Activated naive CD4-positive, alpha-beta T cell treated with anti-CD3 and anti-CD28 coated beads, Interleukin-2, amount 50 U/mL, for 72 hours (primary cell): ENCODE results near the gene PGS1. TPM values are rescaled to one million over a fixed set of nuclear protein-coding genes. Genes with fewer than 3 reads are reported as not detected.

Experiments used
- ATAC-seq, 2 donors: fragments of 150-1000 bp; cut with Tn5 transposase; 2 replicates each; pipeline ENCODE4 v1.10.0; 2021; ENCODE audit warnings: mild to moderate bottlenecking in 2 of 2, moderate library complexity in 2 of 2
- DNase-seq, 2 donors: peaks; one replicate each; pipeline ENCODE4 v3.0.0; 2021 to 2022; ENCODE audit warnings: low spot score in 2 of 2
- H3K27ac Mint-ChIP-seq, 2 donors: one replicate each; pipeline ENCODE4 v1.8.0; 2022; ENCODE audit warnings: mild to moderate bottlenecking in 2 of 2, mixed read lengths in 2 of 2
- H3K36me3 Mint-ChIP-seq, 2 donors: one replicate each; pipeline ENCODE4 v1.8.0; 2022; ENCODE audit warnings: mixed read lengths in 2 of 2
- H3K9me3 Mint-ChIP-seq, 2 donors: one replicate each; pipeline ENCODE4 v1.8.0; 2022; ENCODE audit warnings: mixed read lengths in 2 of 2
- total RNA-seq, 2 donors: library from RNA; stranded (reverse); gene quantifications; one replicate each; pipeline ENCODE4 v1.2.3, GENCODE V29; 2022

PGS1 gene
- total RNA-seq, 2 donors from 2014 or later: 63.5 to 122 TPM

GRCh38 chr17:78390241-78391050 lies 12.0 kb downstream of the PGS1 start:
- peaks cover 12 to 55% of the 10 kb centered on the region in 2 donors for H3K36me3 Mint-ChIP-seq
- no peaks in the 10 kb centered on the region for H3K9me3 Mint-ChIP-seq
- DNase-seq (no peak), ATAC-seq (no peak)
- H3K27ac Mint-ChIP-seq: peak overlapping the region; percentile 81 to 99

- ATAC-seq: no peak
- peaks cover 15 to 50% of the 10 kb centered on the region in 2 donors for H3K36me3 Mint-ChIP-seq
- H3K9me3 Mint-ChIP-seq: no peaks in the 10 kb centered on the region
- no peak for DNase-seq
- peak overlapping the region; percentile 28 to 81 for H3K27ac Mint-ChIP-seq
Measured at GRCh38 chr17:78391051-78391431, 12.6 kb downstream of the PGS1 start.

- DNase-seq (no peak), ATAC-seq (no peak)
- Mint-ChIP-seq H3K27ac (peak overlapping the region; percentile 28 to 81), H3K9me3 (no peaks in the 10 kb centered on the region), H3K36me3 (peaks cover 12 to 48% of the 10 kb centered on the region in 2 donors)
Measured at GRCh38 chr17:78391843-78392242, 13.4 kb downstream of the PGS1 start.

- no peak for ATAC-seq
- no peak for DNase-seq
- Mint-ChIP-seq H3K9me3 (no peaks in the 10 kb centered on the region), H3K36me3 (peaks cover 12 to 45% of the 10 kb centered on the region in 2 donors), H3K27ac (peak overlapping the region; percentile 28 to 77)
Measured at GRCh38 chr17:78392295-78392694, 13.8 kb downstream of the PGS1 start.

GRCh38 chr17:78393575-78393974 lies 15.1 kb downstream of the PGS1 start:
- DNase-seq (no peak), ATAC-seq (no peak)
- H3K9me3 Mint-ChIP-seq: no peaks in the 10 kb centered on the region
- H3K27ac Mint-ChIP-seq: no peak overlapping the region
- H3K36me3 Mint-ChIP-seq: peaks cover 12 to 35% of the 10 kb centered on the region in 2 donors

GRCh38 chr17:78394209-78394608 lies 15.8 kb downstream of the PGS1 start:
- Mint-ChIP-seq H3K36me3 (peaks cover 12 to 29% of the 10 kb centered on the region in 2 donors), H3K27ac (no peak overlapping the region), H3K9me3 (no peaks in the 10 kb centered on the region)
- ATAC-seq (no peak), DNase-seq (no peak)

GRCh38 chr17:78395155-78395554 lies 16.7 kb downstream of the PGS1 start:
- peak overlapping the region; percentile 6 to 29 for H3K27ac Mint-ChIP-seq
- peaks cover 12 to 22% of the 10 kb centered on the region in 2 donors for H3K36me3 Mint-ChIP-seq
- ATAC-seq (no peak), DNase-seq (no peak)
- no peaks in the 10 kb centered on the region for H3K9me3 Mint-ChIP-seq

GRCh38 chr17:78396441-78397337 lies 18.2 kb downstream of the PGS1 start:
- DNase-seq: no peak
- H3K9me3 Mint-ChIP-seq: no peaks in the 10 kb centered on the region
- ATAC-seq: no peak
- peak overlapping the region; percentile 56 to 57 for H3K27ac Mint-ChIP-seq
- H3K36me3 Mint-ChIP-seq: peaks cover 12 to 13% of the 10 kb centered on the region in 2 donors

GRCh38 chr17:78397681-78398101 lies 19.2 kb downstream of the PGS1 start:
- DNase-seq (no peak), ATAC-seq (no peak)
- Mint-ChIP-seq H3K36me3 (peaks cover 12 to 15% of the 10 kb centered on the region in 2 donors), H3K9me3 (no peaks in the 10 kb centered on the region), H3K27ac (peak overlapping the region; percentile 33 to 56)

- DNase-seq: no peak
- Mint-ChIP-seq H3K27ac (peak overlapping the region in 1 of 2 donors; percentile 33), H3K9me3 (no peaks in the 10 kb centered on the region), H3K36me3 (peaks cover 18 to 20% of the 10 kb centered on the region in 2 donors)
- no peak for ATAC-seq
Measured at GRCh38 chr17:78398390-78398789, 19.9 kb downstream of the PGS1 start.

- H3K9me3 Mint-ChIP-seq: no peaks in the 10 kb centered on the region
- DNase-seq (no peak), ATAC-seq (no peak)
- H3K27ac Mint-ChIP-seq: peak overlapping the region in 1 of 2 donors; percentile 22
- peaks cover 23 to 24% of the 10 kb centered on the region in 2 donors for H3K36me3 Mint-ChIP-seq
Measured at GRCh38 chr17:78399028-78399692, 20.7 kb downstream of the PGS1 start.

- no peak for ATAC-seq
- DNase-seq: no peak
- Mint-ChIP-seq H3K36me3 (peaks cover 20 to 26% of the 10 kb centered on the region in 2 donors), H3K9me3 (no peaks in the 10 kb centered on the region), H3K27ac (no peak overlapping the region)
Measured at GRCh38 chr17:78399693-78400144, 21.3 kb downstream of the PGS1 start.

- Mint-ChIP-seq H3K27ac (peak overlapping the region; percentile 44 to 68), H3K9me3 (no peaks in the 10 kb centered on the region), H3K36me3 (peaks cover 16 to 34% of the 10 kb centered on the region in 2 donors)
- ATAC-seq (peak in 1 of 2 donors; percentile 64), DNase-seq (no peak)
Measured at GRCh38 chr17:78400581-78401240, 22.3 kb downstream of the PGS1 start.

- DNase-seq (no peak), ATAC-seq (no peak)
- peaks cover 12 to 33% of the 10 kb centered on the region in 2 donors for H3K36me3 Mint-ChIP-seq
- H3K9me3 Mint-ChIP-seq: no peaks in the 10 kb centered on the region
- H3K27ac Mint-ChIP-seq: peak overlapping the region; percentile 44 to 63
Measured at GRCh38 chr17:78401246-78401645, 22.8 kb downstream of the PGS1 start.

GRCh38 chr17:78401891-78402290 lies 23.4 kb downstream of the PGS1 start:
- Mint-ChIP-seq H3K9me3 (no peaks in the 10 kb centered on the region), H3K36me3 (peaks cover 12 to 29% of the 10 kb centered on the region in 2 donors), H3K27ac (peak overlapping the region; percentile 44 to 63)
- DNase-seq (no peak), ATAC-seq (no peak)

GRCh38 chr17:78403822-78404221 lies 25.4 kb downstream of the PGS1 start:
- Mint-ChIP-seq H3K27ac (peak overlapping the region; percentile 7 to 40), H3K9me3 (no peaks in the 10 kb centered on the region), H3K36me3 (peaks cover 12 to 29% of the 10 kb centered on the region in 2 donors)
- DNase-seq (no peak), ATAC-seq (no peak)
